SH-SY5Y (cell line): ENCODE results near the gene GBP2.

Experiments
- GATA2 ChIP-seq: IDR thresholded peaks from 2 replicates; pipeline ENCODE4 v1.6.1; 2011; ENCODE audit warnings: mild to moderate bottlenecking, low read depth, low read length
- GATA3 ChIP-seq: IDR thresholded peaks from 2 replicates; pipeline ENCODE4 v1.6.1; 2011; ENCODE audit warnings: low read depth, mild to moderate bottlenecking, low read length, moderate library complexity

DNA sequence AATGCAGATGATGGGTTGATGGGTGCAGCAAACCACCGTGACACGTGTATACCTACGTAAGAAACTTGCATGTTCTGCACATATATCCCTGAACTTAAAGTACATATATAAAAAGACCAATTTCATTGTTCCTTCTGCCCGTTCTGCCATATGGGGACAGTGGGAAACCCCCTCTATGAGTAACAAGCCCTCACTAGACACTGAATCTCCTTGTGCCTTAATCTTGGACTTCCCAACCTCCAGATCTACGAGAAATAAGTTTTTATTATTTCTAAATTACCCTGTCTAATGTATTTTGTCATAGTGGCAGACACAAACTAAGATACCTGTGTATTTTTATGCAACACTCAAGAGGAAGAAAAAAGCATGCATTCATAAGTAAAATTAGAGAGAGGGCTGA lies 39.9 kb upstream of the GBP2 start:
- no peak for TF ChIP-seq GATA2
- no peak for TF ChIP-seq GATA3
